ENCODE data around the gene MYL5. TPM values are rescaled to one million over a fixed set of nuclear protein-coding genes. Genes with fewer than 3 reads are reported as not detected.

Gene MYL5
- total RNA-seq, 4 donors from 2014 or later, result 20.3 to 199 (median 33.4) TPM

GRCh38 chr4:712093-712492 is 37.8 kb downstream of the MYL5 start:
- H3K27ac ChIP-seq, result no peak overlapping the region
- no peaks in the 10 kb centered on the region for H3K9me3 ChIP-seq
- no peaks in the 10 kb centered on the region for H3K27me3 ChIP-seq
- H3K36me3 ChIP-seq, result no peaks in the 10 kb centered on the region
- no peak overlapping the region for H3K4me3 ChIP-seq
- in situ Hi-C loops (cut with MboI; ENCODE audit: low pct_ligation_motif_present in 1 of 4, low pct_unique_long_range_greater_than_20kb in 1 of 4, low sequenced_read_pairs in 3 of 4), result no loop called here
- no peak for DNase-seq
- intact Hi-C loops (cut with DNase I; ENCODE audit: low total_unique reads), result no loop called here
- H3K4me1 ChIP-seq, result peaks cover 4 to 38% (median 12%) of the 10 kb centered on the region in 4 donors
- no peak for TF ChIP-seq CTCF (IDR thresholded peaks at IDR 0.05)
- no peak for TF ChIP-seq EP300 (IDR thresholded peaks at IDR 0.05; ENCODE audit: low read depth)
- no peak for TF ChIP-seq POLR2AphosphoS5 (IDR thresholded peaks at IDR 0.05)
- TF ChIP-seq POLR2A (IDR thresholded peaks at IDR 0.05), result no peak
- 62 to 65% methylated on average over 3 of the region's 3 CpGs for WGBS, 2 donors (ENCODE audit: low coverage in 1 of 2)

DNA sequence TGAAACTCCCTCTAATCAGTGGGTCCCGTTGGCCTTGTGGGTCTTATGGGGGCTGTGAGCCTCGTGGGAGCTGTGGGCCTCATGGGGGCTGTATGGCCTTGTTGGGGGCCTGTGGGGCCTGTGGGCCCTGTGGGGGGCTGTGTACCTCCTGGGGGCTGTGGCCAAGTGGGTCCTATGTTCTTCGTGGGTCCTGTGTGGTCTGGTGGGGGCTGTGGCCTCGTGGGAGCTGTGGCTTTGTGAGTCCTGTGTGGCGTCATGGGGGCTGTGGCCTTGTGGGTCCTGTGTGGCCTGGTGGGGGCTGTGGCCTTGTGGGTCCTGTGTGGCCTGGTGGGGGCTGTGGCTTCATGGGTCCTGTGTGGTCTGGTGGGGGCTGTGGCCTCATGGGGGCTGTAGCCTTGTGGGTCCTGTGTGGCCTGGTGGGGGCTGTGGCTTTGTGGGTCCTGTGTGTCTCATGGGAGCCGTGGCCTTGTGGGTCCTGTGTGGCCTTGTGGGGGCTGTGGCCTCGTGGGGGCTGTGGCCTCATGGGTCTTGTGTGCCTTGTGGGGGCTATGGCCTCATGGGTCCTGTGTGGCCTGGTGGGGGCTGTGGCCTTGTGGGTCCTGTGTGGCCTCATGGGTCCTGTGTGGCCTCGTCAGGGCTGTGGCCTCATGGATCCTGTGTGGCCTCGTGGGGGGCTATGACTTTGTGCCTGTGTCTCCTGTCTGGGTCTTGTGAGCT is 38.7 kb downstream of the MYL5 start:
- no peak overlapping the region for H3K27ac ChIP-seq
- no peaks in the 10 kb centered on the region for H3K36me3 ChIP-seq
- peaks cover 3 to 28% (median 6%) of the 10 kb centered on the region in 4 donors for H3K4me1 ChIP-seq
- 87% methylated on average over 7 of the region's 9 CpGs; no CpG with 5 or more reads in 1 of the 2 donors for WGBS, 2 donors (ENCODE audit: low coverage in 1 of 2)
- intact Hi-C loops (cut with DNase I; ENCODE audit: low total_unique reads) (no loop called here), in situ Hi-C loops (cut with MboI; ENCODE audit: low pct_ligation_motif_present in 1 of 4, low pct_unique_long_range_greater_than_20kb in 1 of 4, low sequenced_read_pairs in 3 of 4) (no loop called here)
- no peaks in the 10 kb centered on the region for H3K27me3 ChIP-seq
- DNase-seq, result no peak
- no peak overlapping the region for H3K4me3 ChIP-seq
- H3K9me3 ChIP-seq, result no peaks in the 10 kb centered on the region
- TF ChIP-seq EP300 (IDR thresholded peaks at IDR 0.05; ENCODE audit: low read depth) (no peak), POLR2A (IDR thresholded peaks at IDR 0.05) (no peak), CTCF (IDR thresholded peaks at IDR 0.05) (no peak), POLR2AphosphoS5 (IDR thresholded peaks at IDR 0.05) (no peak)

GRCh38 chr4:714087-714486 is 39.7 kb downstream of the MYL5 start:
- no peak overlapping the region for H3K27ac ChIP-seq
- peaks cover 0 to 19% (median 1%) of the 10 kb centered on the region in 4 donors for H3K4me1 ChIP-seq
- TF ChIP-seq POLR2A (IDR thresholded peaks at IDR 0.05), result no peak
- no peak for TF ChIP-seq POLR2AphosphoS5 (IDR thresholded peaks at IDR 0.05)
- no peak for TF ChIP-seq EP300 (IDR thresholded peaks at IDR 0.05; ENCODE audit: low read depth)
- no peak for TF ChIP-seq CTCF (IDR thresholded peaks at IDR 0.05)
- H3K4me3 ChIP-seq, result no peak overlapping the region
- in situ Hi-C loops (cut with MboI; ENCODE audit: low pct_ligation_motif_present in 1 of 4, low pct_unique_long_range_greater_than_20kb in 1 of 4, low sequenced_read_pairs in 3 of 4), result no loop called here
- H3K9me3 ChIP-seq, result no peaks in the 10 kb centered on the region
- H3K27me3 ChIP-seq, result no peaks in the 10 kb centered on the region
- DNase-seq, result no peak
- intact Hi-C loops (cut with DNase I; ENCODE audit: low total_unique reads), result no loop called here
- 91 to 100% methylated on average over 1 to 18 of the region's 18 CpGs for WGBS, 2 donors (ENCODE audit: low coverage in 1 of 2)
- no peaks in the 10 kb centered on the region for H3K36me3 ChIP-seq

- intact Hi-C loops (cut with DNase I; ENCODE audit: low total_unique reads), result no loop called here
- H3K9me3 ChIP-seq, result no peaks in the 10 kb centered on the region
- no peaks in the 10 kb centered on the region for H3K36me3 ChIP-seq
- no peak overlapping the region for H3K4me3 ChIP-seq
- WGBS, 2 donors (ENCODE audit: low coverage in 1 of 2), result 85 to 100% methylated on average over 3 to 34 of the region's 34 CpGs
- no peak for TF ChIP-seq CTCF (IDR thresholded peaks at IDR 0.05)
- TF ChIP-seq POLR2AphosphoS5 (IDR thresholded peaks at IDR 0.05), result no peak
- TF ChIP-seq POLR2A (IDR thresholded peaks at IDR 0.05), result no peak
- no peak for TF ChIP-seq EP300 (IDR thresholded peaks at IDR 0.05; ENCODE audit: low read depth)
- in situ Hi-C loops (cut with MboI; ENCODE audit: low pct_ligation_motif_present in 1 of 4, low pct_unique_long_range_greater_than_20kb in 1 of 4, low sequenced_read_pairs in 3 of 4), result no loop called here
- H3K27me3 ChIP-seq, result no peaks in the 10 kb centered on the region
- H3K27ac ChIP-seq, result no peak overlapping the region
- no peak for DNase-seq
- H3K4me1 ChIP-seq, result peaks cover 0 to 23% (median 11%) of the 10 kb centered on the region in 4 donors
Observed at GRCh38 chr4:717601-718320, 43.4 kb downstream of the MYL5 start.
